GM19240 (cell line): ENCODE data around the gene COBLL1.

Experiments used
- DNase-seq: peaks from one replicate; pipeline ENCODE4 v3.0.0; 2011; ENCODE audit warnings: low spot score; ENCODE audit not compliant: insufficient read length

The COBLL1 gene

GRCh38 chr2:164691346-164691887, 150.2 kb downstream of the COBLL1 start:
- no peak for DNase-seq

GRCh38 chr2:164690361-164690760, 151.3 kb downstream of the COBLL1 start:
- no peak for DNase-seq

DNA sequence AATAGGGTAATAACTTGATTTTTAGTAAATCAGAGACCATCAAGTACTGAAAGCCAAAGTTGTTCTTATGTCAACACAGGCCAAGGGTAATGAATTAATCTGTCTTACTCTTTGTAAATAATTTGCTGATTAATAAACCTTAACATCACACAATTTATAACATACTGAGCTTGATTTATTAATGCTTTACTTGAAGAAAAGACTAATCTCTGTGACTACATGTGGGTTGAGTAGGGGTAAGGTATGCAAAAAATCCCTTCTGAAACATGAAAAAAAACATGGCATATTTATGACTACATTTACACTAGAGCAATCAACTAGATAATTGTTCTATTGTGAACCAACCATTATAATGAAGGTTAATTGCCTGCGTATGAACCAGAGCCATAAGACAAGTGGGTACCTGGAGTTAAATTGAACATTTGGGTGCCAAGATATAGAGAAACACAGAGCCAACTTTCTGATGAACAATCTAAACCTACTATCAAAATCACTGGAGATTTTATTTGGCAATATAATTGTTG, 152.7 kb downstream of the COBLL1 start:
- no peak for DNase-seq

- DNase-seq: no peak
These were observed 160.6 kb downstream of the COBLL1 start for GRCh38 chr2:164681009-164681408.

GRCh38 chr2:164678631-164679149, 162.9 kb downstream of the COBLL1 start:
- no peak for DNase-seq

DNA sequence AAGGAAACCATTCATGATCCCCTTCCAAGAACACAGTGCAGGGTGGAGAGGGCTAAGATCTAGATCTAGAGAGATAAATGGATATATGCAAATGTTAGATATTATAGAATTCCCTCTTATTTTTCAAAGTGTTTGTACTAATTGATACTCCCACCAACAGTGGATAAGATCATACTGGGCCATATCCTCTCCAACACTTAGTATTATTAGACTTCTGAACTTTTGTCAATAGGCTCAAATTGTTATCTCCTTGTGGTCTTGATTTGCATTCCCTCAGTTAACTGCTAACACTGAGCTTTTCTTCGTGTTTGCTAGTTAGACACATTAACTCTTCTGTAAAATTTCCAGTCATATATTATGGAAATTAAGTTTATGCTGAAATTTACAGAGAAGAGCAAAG, 163.9 kb downstream of the COBLL1 start:
- DNase-seq: no peak

DNA sequence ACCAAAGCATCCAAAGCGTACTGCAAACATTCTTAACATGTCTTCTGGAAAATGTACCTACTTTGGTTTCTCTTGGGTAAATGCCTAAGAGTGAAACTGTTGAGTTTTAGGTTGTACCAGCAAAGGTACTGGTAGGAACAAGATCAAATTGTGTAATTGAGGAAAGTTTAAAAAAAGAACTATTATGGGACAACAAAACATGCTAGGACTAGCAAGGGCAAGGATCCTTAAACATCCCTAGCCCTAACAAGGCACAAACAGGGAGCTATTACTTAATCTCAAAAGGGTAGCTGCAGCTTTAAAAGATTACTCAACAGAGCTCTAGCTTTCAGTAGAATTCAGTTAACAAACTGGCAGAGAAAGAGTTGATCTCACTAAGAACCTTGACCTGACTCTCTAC, 164.4 kb downstream of the COBLL1 start:
- no peak for DNase-seq

DNA sequence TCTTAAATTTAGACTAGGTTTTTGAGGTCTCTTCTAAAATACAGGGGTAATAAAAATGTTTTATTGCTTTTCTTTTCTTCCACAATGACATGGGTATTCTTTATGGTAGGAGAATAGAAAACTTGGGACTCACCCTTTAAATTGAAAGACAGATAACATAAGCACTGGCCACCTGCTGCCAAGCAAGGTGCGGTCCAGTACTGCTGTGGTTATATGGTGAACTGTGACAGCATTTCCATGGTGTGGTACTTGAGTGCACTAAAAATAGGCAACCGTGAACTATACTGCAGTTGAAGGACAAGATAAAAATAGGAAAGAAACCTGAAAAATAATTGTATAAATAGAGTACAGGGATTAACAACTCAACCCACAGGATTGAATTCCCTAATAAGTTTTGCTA, 165.9 kb downstream of the COBLL1 start:
- no peak for DNase-seq

DNA sequence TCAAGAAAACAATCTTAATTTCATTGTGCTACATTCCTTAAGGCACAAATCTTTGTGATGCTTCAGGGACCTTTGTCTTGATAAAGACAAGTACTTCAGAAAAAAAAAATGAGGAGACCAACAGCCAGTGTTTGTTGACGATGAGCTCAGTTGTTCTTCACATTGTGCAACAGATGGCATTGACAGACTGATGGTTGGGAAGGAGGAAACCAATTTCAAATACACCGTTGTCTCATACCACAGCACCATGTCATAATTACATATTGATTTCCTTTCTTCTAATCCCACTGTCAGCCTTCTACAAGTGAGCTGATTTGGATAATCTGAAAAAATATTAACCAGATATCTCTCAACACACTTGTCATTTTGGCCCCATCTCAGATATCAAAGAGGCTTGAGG, 166.6 kb downstream of the COBLL1 start:
- DNase-seq: no peak

GRCh38 chr2:164671664-164672396, 169.8 kb downstream of the COBLL1 start:
- no peak for DNase-seq

GRCh38 chr2:164669291-164669690, 172.3 kb downstream of the COBLL1 start:
- DNase-seq: no peak

GRCh38 chr2:164667566-164667965, 174.1 kb downstream of the COBLL1 start:
- DNase-seq: no peak

DNA sequence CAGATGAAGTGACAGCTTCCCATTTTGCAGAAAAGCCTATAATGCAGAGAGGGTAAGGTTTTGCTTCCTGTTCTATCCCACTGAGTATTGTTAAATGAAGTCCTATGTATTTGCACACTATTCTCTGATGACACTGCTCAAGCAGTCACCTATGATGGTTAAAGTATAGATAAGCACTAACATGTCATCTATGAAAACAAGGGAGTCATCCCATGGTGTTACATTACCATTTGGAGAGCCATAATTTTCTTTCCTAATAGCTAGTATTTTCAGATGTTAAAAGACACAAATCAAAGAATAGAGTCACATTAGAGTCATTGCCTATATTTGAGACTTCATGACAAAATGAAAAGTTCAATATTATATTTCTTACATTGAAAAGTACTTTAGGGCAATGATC, 177.6 kb downstream of the COBLL1 start:
- no peak for DNase-seq

GRCh38 chr2:164662868-164663631, 178.6 kb downstream of the COBLL1 start:
- DNase-seq: no peak

GRCh38 chr2:164662066-164662465, 179.6 kb downstream of the COBLL1 start:
- no peak for DNase-seq

DNA sequence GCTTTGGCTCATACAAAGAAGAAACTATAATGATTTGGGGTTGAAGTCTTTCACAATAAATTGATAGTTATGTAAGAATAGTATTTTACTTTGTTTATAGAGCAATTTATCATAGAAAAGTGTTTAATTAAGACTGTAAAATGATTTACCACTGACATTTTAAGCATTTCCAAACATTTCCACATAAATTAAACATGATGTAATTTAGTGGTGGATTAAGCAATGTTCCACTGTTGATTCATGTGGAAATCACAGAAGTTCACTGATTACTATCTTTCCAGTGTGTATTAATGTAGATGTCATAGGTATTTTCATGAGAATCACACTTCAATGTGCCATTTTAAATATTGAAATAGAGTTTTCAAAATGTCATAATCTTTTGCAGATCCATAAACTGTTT, 180.3 kb downstream of the COBLL1 start:
- no peak for DNase-seq

DNA sequence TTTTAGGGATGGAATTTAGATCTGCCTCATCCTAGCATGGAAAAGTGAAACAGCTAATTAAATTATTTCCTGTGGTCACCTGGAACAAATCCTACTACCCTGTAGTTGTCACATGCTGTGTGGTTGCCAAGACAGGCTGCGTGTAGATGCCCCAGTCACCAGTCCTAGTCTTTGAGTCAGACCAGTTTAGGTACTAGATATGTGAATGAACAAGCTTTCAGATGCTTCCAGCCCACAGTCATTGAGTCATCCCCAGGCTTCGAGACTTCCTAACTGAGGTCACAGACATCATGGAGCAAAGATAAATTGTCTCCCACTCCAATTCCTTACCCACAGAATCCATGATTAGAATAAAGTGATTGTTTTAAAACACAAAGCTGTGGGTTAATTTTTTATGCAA, 184.5 kb downstream of the COBLL1 start:
- DNase-seq: no peak

DNA sequence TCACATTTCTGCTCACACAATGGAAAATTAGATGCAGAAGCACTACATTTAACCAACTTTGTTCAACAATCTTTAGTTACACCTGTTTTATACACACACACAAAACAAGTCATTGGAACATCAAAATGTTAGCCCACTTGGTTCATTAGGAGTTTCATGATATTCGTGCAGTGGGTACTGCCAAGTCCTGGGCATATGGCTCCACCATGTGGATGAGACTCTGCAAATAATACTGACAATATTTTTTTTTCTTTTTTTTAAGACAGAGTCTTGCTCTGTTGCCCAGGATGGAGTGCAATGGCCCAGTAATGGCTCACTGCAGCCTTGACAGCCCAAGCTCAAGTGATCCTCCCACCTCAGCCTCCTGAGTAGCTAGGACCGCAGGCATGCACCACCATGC, 185.9 kb downstream of the COBLL1 start:
- no peak for DNase-seq

- no peak for DNase-seq
These were observed 186.3 kb downstream of the COBLL1 start for GRCh38 chr2:164655336-164655735.

GRCh38 chr2:164651361-164651760, 190.3 kb downstream of the COBLL1 start:
- DNase-seq: no peak

DNA sequence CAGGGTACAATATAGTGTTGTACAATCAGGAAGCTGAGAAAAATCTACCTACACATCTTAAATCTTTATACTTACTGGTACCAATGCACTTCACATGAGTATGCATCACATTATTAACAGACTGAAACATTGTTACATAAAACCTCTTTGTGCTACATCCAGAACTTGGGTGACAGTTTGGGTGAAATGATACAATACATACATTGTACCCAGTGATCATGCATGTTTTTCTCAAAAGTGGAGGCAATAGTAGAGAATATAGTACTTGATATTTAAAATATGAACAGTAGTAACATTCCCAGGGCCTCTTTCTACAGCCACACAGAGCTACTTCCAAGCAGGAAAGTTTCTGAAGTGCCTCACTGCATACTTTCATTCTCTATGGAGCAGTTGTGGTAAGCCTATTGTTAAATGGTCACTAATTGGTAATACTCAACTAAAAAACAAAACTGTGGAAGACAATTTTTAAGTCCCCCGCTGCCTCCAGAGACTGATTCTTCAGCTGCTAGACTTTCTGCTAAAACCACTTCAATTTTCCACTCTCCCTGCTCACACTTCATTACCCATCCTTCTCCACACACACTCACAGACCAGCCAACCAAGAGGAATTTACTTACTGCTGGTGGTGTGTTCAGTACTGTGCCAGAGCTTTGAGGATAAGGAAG, 197.5 kb downstream of the COBLL1 start:
- no peak for DNase-seq
